Activated CD4-positive, alpha-beta T cell treated with anti-CD3 and anti-CD28 coated beads for 36 hours (primary cell): Measurements from ENCODE around the gene GPATCH8. TPM values are rescaled to one million over a fixed set of nuclear protein-coding genes. Genes with fewer than 3 reads are reported as not detected.
"Not testable (repeated sequence)": the region's sequence is repeated elsewhere in the genome, so short reads cannot be mapped to it uniquely, and the experiment has no call there.

Source experiments
- ATAC-seq: fragments of 200-7000 bp; cut with Tn5 transposase; one replicate; pipeline ENCODE4 v1.10.0; 2021; ENCODE audit warnings: mild to moderate bottlenecking, moderate library complexity
- CTCF ChIA-PET: fragments of 350-600 bp; sonication (Branson Sonifier 250); formaldehyde crosslinking; loops from one replicate; lab custom pipeline; 2021; ENCODE audit warnings: antibody characterized with exemption; lab: Charles Lee
- POLR2A ChIA-PET: fragments of 350-600 bp; sonication (Branson Sonifier 250); formaldehyde crosslinking; loops from one replicate; lab custom pipeline; 2021; ENCODE audit warnings: antibody characterized with exemption, inconsistent platforms; lab: Charles Lee
- DNase-seq: peaks from one replicate; pipeline ENCODE4 v3.0.0-alpha.2; 2020
- H3K27ac Mint-ChIP-seq: one replicate; pipeline ENCODE4 v1.8.0; 2021; ENCODE audit warnings: mixed read lengths
- H3K27me3 Mint-ChIP-seq: one replicate; pipeline ENCODE4 v1.8.0; 2021; ENCODE audit warnings: mixed read lengths
- H3K36me3 Mint-ChIP-seq: one replicate; pipeline ENCODE4 v1.8.0; 2021; ENCODE audit warnings: low read depth, mixed read lengths
- H3K4me1 Mint-ChIP-seq: one replicate; pipeline ENCODE4 v1.8.0; 2021; ENCODE audit warnings: mixed read lengths
- H3K4me3 Mint-ChIP-seq: one replicate; pipeline ENCODE4 v1.8.0; 2021; ENCODE audit warnings: mild to moderate bottlenecking, moderate library complexity, mixed read lengths
- H3K9me3 Mint-ChIP-seq: one replicate; pipeline ENCODE4 v1.8.0; 2021; ENCODE audit warnings: low read depth, mixed read lengths
- intact Hi-C, 2 experiments: fragments of 100-400 bp; cut with DNase I in 1 of 2; cut with micrococcal nuclease in 1 of 2; formaldehyde crosslinking; loops; one replicate each; pipeline versions ENCODE4 v1.14.2 to v1.15.1; 2022 to 2024; cut with DNase I, micrococcal nuclease
- total RNA-seq, 2 experiments: library from RNA; stranded (reverse); gene quantifications; one replicate each; pipeline ENCODE4 v1.2.3, GENCODE V29; 2021

The GPATCH8 gene
- total RNA-seq, 2 experiments from 2014 or later = 39.6 to 43.2 TPM

- intact Hi-C loops, H3K27me3 Mint-ChIP-seq, H3K27ac Mint-ChIP-seq, H3K9me3 Mint-ChIP-seq, POLR2A ChIA-PET, H3K4me3 Mint-ChIP-seq, ATAC-seq, DNase-seq: not testable (repeated sequence)
- peaks cover 20% of the 10 kb centered on the region for H3K4me1 Mint-ChIP-seq
- peaks cover 17% of the 10 kb centered on the region for H3K36me3 Mint-ChIP-seq
- CTCF ChIA-PET = interaction anchor here (0.7 to 2.2 kb wide), 4 partner anchors 19 to 129 kb away, joined by 3 to 10 read pairs (median 4); no protein-coding TSS in a partner anchor
These were observed 109.1 kb downstream of the GPATCH8 start for GRCh38 chr17:44394112-44394511.

GRCh38 chr17:44390250-44390870 lies 112.8 kb downstream of the GPATCH8 start:
- H3K4me1 Mint-ChIP-seq = peaks cover 18% of the 10 kb centered on the region
- DNase-seq (no peak), ATAC-seq (no peak)
- intact Hi-C loops = no loop called here
- no peak overlapping the region for H3K27ac Mint-ChIP-seq
- H3K4me3 Mint-ChIP-seq = no peak overlapping the region
- ChIA-PET POLR2A (no interaction called here), CTCF (interaction anchor here (0.7 to 1.1 kb wide), 2 partner anchors 44 to 727 kb away, joined by 3 read pairs; no protein-coding TSS in a partner anchor)
- no peaks in the 10 kb centered on the region for H3K9me3 Mint-ChIP-seq
- H3K36me3 Mint-ChIP-seq = no peaks in the 10 kb centered on the region
- peaks cover 8% of the 10 kb centered on the region for H3K27me3 Mint-ChIP-seq

- Mint-ChIP-seq H3K36me3 (no peaks in the 10 kb centered on the region), H3K27ac (no peak overlapping the region), H3K9me3 (no peaks in the 10 kb centered on the region), H3K4me3 (no peak overlapping the region), H3K27me3 (peaks cover 10% of the 10 kb centered on the region), H3K4me1 (peaks cover 22% of the 10 kb centered on the region)
- DNase-seq (no peak), ATAC-seq (no peak)
- CTCF ChIA-PET = interaction anchor here (0.7 kb wide), 1 partner anchor 726 kb away, joined by 3 read pairs; no protein-coding TSS in a partner anchor
- POLR2A ChIA-PET = no interaction called here
- intact Hi-C loops = no loop called here
These were observed 113.4 kb downstream of the GPATCH8 start for GRCh38 chr17:44389723-44390202.

- DNase-seq (no peak), ATAC-seq (no peak)
- Mint-ChIP-seq H3K9me3 (no peaks in the 10 kb centered on the region), H3K27ac (no peak within 1 kb of the TSS), H3K4me3 (no peak within 1 kb of the TSS), H3K4me1 (peaks cover 23% of the 10 kb centered on the region), H3K27me3 (peaks cover 13% of the 10 kb centered on the region), H3K36me3 (no peaks in the 10 kb centered on the region)
- ChIA-PET POLR2A (no interaction called here), CTCF (interaction anchor here (0.6 kb wide), 1 partner anchor 165 kb away, joined by 3 read pairs; no protein-coding TSS in a partner anchor)
- intact Hi-C loops = no loop called here
These were observed 113.9 kb downstream of the GPATCH8 start, which contains the start of gene ITGA2B for GRCh38 chr17:44389281-44389680. ITGA2B (minus strand) TSS chr17:44389649; CDS start chr17:44389473, 176 bp downstream.

- Mint-ChIP-seq H3K27me3 (peaks cover 22% of the 10 kb centered on the region), H3K36me3 (no peaks in the 10 kb centered on the region), H3K4me3 (no peak overlapping the region), H3K4me1 (peaks cover 12% of the 10 kb centered on the region), H3K27ac (no peak overlapping the region), H3K9me3 (no peaks in the 10 kb centered on the region)
- no peak for DNase-seq
- POLR2A ChIA-PET = interaction anchor here (0.7 kb wide), 1 partner anchor 268 kb away, joined by 3 read pairs; no protein-coding TSS in a partner anchor
- CTCF ChIA-PET = interaction anchor here (0.6 kb wide), 2 partner anchors 18 to 43 kb away, joined by 3 read pairs; partner anchors contain the start of gene GRN
- intact Hi-C loops = no loop called here
- no peak for ATAC-seq
These were observed 115.4 kb downstream of the GPATCH8 start for GRCh38 chr17:44387804-44388203.

GRCh38 chr17:44386182-44386525 lies 117.1 kb downstream of the GPATCH8 start:
- no peak overlapping the region for H3K27ac Mint-ChIP-seq
- POLR2A ChIA-PET = interaction anchor here (0.7 kb wide), 1 partner anchor 49 kb away, joined by 4 read pairs; no protein-coding TSS in a partner anchor

GRCh38 chr17:44385287-44386181 lies 117.7 kb downstream of the GPATCH8 start:
- Mint-ChIP-seq H3K4me1 (peaks cover 12% of the 10 kb centered on the region), H3K36me3 (no peaks in the 10 kb centered on the region), H3K9me3 (no peaks in the 10 kb centered on the region), H3K27me3 (peaks cover 22% of the 10 kb centered on the region), H3K4me3 (peak overlapping the region; percentile 62), H3K27ac (peak overlapping the region; percentile 21)
- DNase-seq (peak; percentile 96), ATAC-seq (peak; percentile 96)
- intact Hi-C loops = loop anchor here in 1 of 2 experiments (1.0 kb wide), 6 partner anchors 22 to 583 kb away; partner anchors contain the start of genes C1QL1, FAM171A2, GPATCH8 and GRN
- POLR2A ChIA-PET = interaction anchor here (0.6 kb wide), 1 partner anchor 507 kb away, joined by 4 read pairs; no protein-coding TSS in a partner anchor
- CTCF ChIA-PET = interaction anchor here (0.7 to 1.5 kb wide), 7 partner anchors 11 to 182 kb away, joined by 3 to 8 read pairs (median 4); no protein-coding TSS in a partner anchor

More at GRCh38 chr17:44386182-44386525, 117.1 kb downstream of the GPATCH8 start:
- Mint-ChIP-seq H3K9me3 (no peaks in the 10 kb centered on the region), H3K27me3 (peaks cover 22% of the 10 kb centered on the region), H3K4me3 (peak overlapping the region; percentile 62), H3K36me3 (no peaks in the 10 kb centered on the region), H3K4me1 (peaks cover 12% of the 10 kb centered on the region)
- ATAC-seq = no peak
- no peak for DNase-seq
- intact Hi-C loops = no loop called here
- CTCF ChIA-PET = interaction anchor here (1.5 kb wide), 1 partner anchor 137 kb away, joined by 8 read pairs; no protein-coding TSS in a partner anchor

GRCh38 chr17:44384823-44385286 lies 118.4 kb downstream of the GPATCH8 start:
- ATAC-seq = no peak
- intact Hi-C loops = loop anchor here in 1 of 2 experiments (1.0 kb wide), 6 partner anchors 22 to 583 kb away; partner anchors contain the start of genes C1QL1, FAM171A2, GPATCH8 and GRN

GRCh38 chr17:44384281-44384822 lies 118.9 kb downstream of the GPATCH8 start:
- ChIA-PET CTCF (interaction anchor here (1.1 kb wide), 1 partner anchor 48 kb away, joined by 4 read pairs; no protein-coding TSS in a partner anchor), POLR2A (interaction anchor here (0.6 kb wide), 1 partner anchor 424 kb away, joined by 4 read pairs; no protein-coding TSS in a partner anchor)
- Mint-ChIP-seq H3K4me1 (peaks cover 12% of the 10 kb centered on the region), H3K4me3 (no peak overlapping the region), H3K27me3 (peaks cover 22% of the 10 kb centered on the region), H3K9me3 (no peaks in the 10 kb centered on the region), H3K27ac (no peak overlapping the region), H3K36me3 (no peaks in the 10 kb centered on the region)
- ATAC-seq = no peak
- intact Hi-C loops = no loop called here
- DNase-seq = no peak

More at GRCh38 chr17:44384823-44385286, 118.4 kb downstream of the GPATCH8 start:
- no peak for DNase-seq
- CTCF ChIA-PET = interaction anchor here (0.7 to 1.5 kb wide), 7 partner anchors 12 to 181 kb away, joined by 3 to 8 read pairs (median 4); no protein-coding TSS in a partner anchor
- peak overlapping the region; percentile 59 for H3K4me3 Mint-ChIP-seq
- no peaks in the 10 kb centered on the region for H3K36me3 Mint-ChIP-seq
- POLR2A ChIA-PET = interaction anchor here (0.6 kb wide), 2 partner anchors 424 to 506 kb away, joined by 4 read pairs; no protein-coding TSS in a partner anchor
- H3K27me3 Mint-ChIP-seq = peaks cover 22% of the 10 kb centered on the region
- H3K9me3 Mint-ChIP-seq = no peaks in the 10 kb centered on the region
- H3K27ac Mint-ChIP-seq = no peak overlapping the region
- H3K4me1 Mint-ChIP-seq = peaks cover 12% of the 10 kb centered on the region

GRCh38 chr17:44383861-44384260 lies 119.3 kb downstream of the GPATCH8 start:
- ChIA-PET POLR2A (no interaction called here), CTCF (no interaction called here)
- Mint-ChIP-seq H3K4me1 (peaks cover 12% of the 10 kb centered on the region), H3K27me3 (peaks cover 22% of the 10 kb centered on the region), H3K36me3 (no peaks in the 10 kb centered on the region), H3K27ac (no peak overlapping the region), H3K4me3 (no peak overlapping the region), H3K9me3 (no peaks in the 10 kb centered on the region)
- no peak for ATAC-seq
- DNase-seq = no peak
- intact Hi-C loops = no loop called here
